Measurements from ENCODE around the gene CASS4.

CASS4 gene

GRCh38 chr20:56442389-56443365 is 30.6 kb downstream of the CASS4 start:
- Histone ChIP-seq H3K4me3 (no peak overlapping the region), H3K27ac (no peak overlapping the region)
- TF ChIP-seq, protein P1, sequence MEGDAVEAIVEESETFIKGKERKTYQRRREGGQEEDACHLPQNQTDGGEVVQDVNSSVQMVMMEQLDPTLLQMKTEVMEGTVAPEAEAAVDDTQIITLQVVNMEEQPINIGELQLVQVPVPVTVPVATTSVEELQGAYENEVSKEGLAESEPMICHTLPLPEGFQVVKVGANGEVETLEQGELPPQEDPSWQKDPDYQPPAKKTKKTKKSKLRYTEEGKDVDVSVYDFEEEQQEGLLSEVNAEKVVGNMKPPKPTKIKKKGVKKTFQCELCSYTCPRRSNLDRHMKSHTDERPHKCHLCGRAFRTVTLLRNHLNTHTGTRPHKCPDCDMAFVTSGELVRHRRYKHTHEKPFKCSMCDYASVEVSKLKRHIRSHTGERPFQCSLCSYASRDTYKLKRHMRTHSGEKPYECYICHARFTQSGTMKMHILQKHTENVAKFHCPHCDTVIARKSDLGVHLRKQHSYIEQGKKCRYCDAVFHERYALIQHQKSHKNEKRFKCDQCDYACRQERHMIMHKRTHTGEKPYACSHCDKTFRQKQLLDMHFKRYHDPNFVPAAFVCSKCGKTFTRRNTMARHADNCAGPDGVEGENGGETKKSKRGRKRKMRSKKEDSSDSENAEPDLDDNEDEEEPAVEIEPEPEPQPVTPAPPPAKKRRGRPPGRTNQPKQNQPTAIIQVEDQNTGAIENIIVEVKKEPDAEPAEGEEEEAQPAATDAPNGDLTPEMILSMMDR (IDR thresholded peaks at IDR 0.05) = no peak
- no peak for DNase-seq (ENCODE audit: low spot score)

DNA sequence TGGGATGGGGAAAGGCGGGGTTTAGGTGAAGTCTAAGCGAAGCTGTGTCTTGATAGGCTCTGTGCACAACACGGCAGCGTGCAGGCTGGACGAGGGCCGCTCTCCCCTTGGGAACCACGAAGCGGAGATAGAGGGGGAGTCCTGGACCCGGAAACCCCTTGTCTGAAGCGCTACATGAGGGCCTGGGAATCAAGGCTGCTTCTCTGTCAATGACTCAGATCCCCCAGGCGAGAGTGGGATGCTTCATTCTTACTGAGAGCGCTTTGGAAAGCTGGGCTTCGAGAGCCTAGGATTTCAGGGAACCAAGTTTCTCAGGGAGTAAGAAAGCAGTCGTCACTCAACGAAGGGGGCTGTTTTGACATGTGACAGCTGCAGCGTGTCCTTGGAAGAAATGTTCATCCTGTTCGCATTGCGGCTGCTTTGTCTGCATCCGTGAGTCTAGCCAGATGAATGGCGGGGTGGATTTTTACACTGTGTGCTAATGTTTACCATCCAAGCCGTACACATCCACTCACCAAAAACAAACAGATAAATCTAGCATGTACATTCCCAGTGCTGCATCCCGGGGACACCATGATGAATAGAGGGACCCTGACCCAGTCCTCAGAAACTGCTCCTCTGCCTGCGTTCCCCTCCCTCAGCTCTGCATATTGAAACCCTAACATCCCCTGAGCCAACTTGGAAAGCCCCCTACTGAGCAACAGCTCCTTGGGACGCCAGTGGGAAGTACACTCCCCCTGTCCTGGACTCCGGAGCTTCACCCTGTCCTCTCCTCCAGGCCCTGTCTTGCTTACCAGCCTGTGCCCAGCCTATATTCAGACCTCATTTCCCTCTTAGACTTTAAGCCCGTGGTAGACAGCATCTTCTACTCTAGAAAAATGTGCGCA is 31.8 kb downstream of the CASS4 start:
- Histone ChIP-seq H3K4me3 (no peak overlapping the region), H3K27ac (no peak overlapping the region)
- DNase-seq (ENCODE audit: low spot score) = no peak
- TF ChIP-seq, protein P1 (IDR thresholded peaks at IDR 0.05) = no peak

- Histone ChIP-seq H3K4me3 (no peak overlapping the region), H3K27ac (no peak overlapping the region)
- DNase-seq (ENCODE audit: low spot score) = no peak
- TF ChIP-seq, protein P1 (IDR thresholded peaks at IDR 0.05) = no peak
Measured at GRCh38 chr20:56445130-56445529, 33.1 kb downstream of the CASS4 start.

GRCh38 chr20:56445540-56445939 is 33.5 kb downstream of the CASS4 start:
- DNase-seq (ENCODE audit: low spot score) = no peak
- H3K4me3 ChIP-seq = no peak overlapping the region
- H3K27ac ChIP-seq = no peak overlapping the region
- TF ChIP-seq, protein P1 (IDR thresholded peaks at IDR 0.05) = no peak

DNA sequence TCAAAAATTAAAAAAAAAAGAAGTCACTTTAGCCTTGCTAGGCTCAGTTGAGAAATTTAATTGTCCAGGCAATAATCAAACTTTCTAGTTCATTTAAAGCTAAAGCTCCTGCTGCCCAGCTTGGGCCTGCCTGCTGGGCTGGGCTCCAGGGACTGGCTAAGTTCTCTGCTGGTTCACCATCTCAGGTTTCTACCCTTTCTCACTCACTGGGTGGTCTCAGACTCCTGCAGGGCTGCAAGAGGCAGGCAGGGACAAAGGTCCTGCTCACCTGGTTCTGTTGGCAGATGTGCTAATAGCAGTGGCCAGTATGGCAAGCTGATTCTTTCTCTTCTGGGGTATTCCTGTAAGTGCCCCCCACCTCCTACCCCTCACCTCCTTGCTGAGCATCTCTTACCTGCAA is 35.2 kb downstream of the CASS4 start:
- Histone ChIP-seq H3K4me3 (no peak overlapping the region), H3K27ac (no peak overlapping the region)
- no peak for DNase-seq (ENCODE audit: low spot score)
- TF ChIP-seq, protein P1 (IDR thresholded peaks at IDR 0.05) = no peak

GRCh38 chr20:56449459-56449858 is 37.4 kb downstream of the CASS4 start:
- Histone ChIP-seq H3K4me3 (no peak overlapping the region), H3K27ac (no peak overlapping the region)
- DNase-seq (ENCODE audit: low spot score) = no peak
- TF ChIP-seq, protein P1 (IDR thresholded peaks at IDR 0.05) = no peak
